MM.1S (cell line): ENCODE measurements around the gene TAF11L14.

Experiments used
- DNase-seq: peaks from one replicate; pipeline ENCODE4 v3.0.0-alpha.2; 2015
- H2AFZ ChIP-seq: fragments of 300-600 bp; sonication (generic); 2 replicates; pipeline ENCODE4 v1.6.0; 2016; ENCODE audit warnings: antibody characterized with exemption, low read length
- H3F3A ChIP-seq: fragments of 300-600 bp; sonication (generic); 2 replicates; pipeline ENCODE4 v1.6.1; 2016; ENCODE audit warnings: mild to moderate bottlenecking, antibody characterized with exemption, low read length, moderate library complexity, mixed read lengths; ENCODE audit not compliant: insufficient read depth
- H3K27ac ChIP-seq: fragments of 300-600 bp; sonication (generic); 2 replicates; pipeline ENCODE4 v1.5.1; 2016; ENCODE audit warnings: mild to moderate bottlenecking, low read length
- H3K27me3 ChIP-seq: fragments of 300-600 bp; sonication (generic); replicated peaks from 2 replicates; pipeline ENCODE4 v1.6.0; 2016; ENCODE audit warnings: low read length; ENCODE audit not compliant: insufficient read depth
- H3K36me3 ChIP-seq: fragments of 300-600 bp; sonication (generic); replicated peaks from 2 replicates; pipeline ENCODE4 v1.6.1; 2016; ENCODE audit warnings: mild to moderate bottlenecking, low read length, mixed read lengths; ENCODE audit not compliant: insufficient read depth
- H3K4me1 ChIP-seq: fragments of 300-600 bp; sonication (generic); 2 replicates; pipeline ENCODE4 v1.6.1; 2016; ENCODE audit warnings: low read length, mixed read lengths
- H3K4me2 ChIP-seq: fragments of 300-600 bp; sonication (generic); 2 replicates; pipeline ENCODE4 v1.6.0; 2016; ENCODE audit warnings: low read depth, low read length
- H3K4me3 ChIP-seq: fragments of 300-600 bp; sonication (generic); 2 replicates; pipeline ENCODE4 v1.5.1; 2016; ENCODE audit warnings: low read length, mixed read lengths
- H3K79me2 ChIP-seq: fragments of 300-600 bp; sonication (generic); 2 replicates; pipeline ENCODE4 v1.6.1; 2016; ENCODE audit warnings: mixed run types, low read length, mixed read lengths
- H3K9ac ChIP-seq: fragments of 300-600 bp; sonication (generic); 2 replicates; pipeline ENCODE4 v1.6.1; 2016; ENCODE audit warnings: low read length, mixed read lengths
- H3K9me2 ChIP-seq: fragments of 300-600 bp; sonication (generic); replicated peaks from 2 replicates; pipeline ENCODE4 v1.6.1; 2016; ENCODE audit warnings: mild to moderate bottlenecking, low read length, mixed read lengths; ENCODE audit not compliant: insufficient read depth
- H3K9me3 ChIP-seq: fragments of 300-600 bp; sonication (generic); replicated peaks from 2 replicates; pipeline ENCODE4 v1.6.1; 2016; ENCODE audit warnings: mild to moderate bottlenecking, low read length, mixed read lengths; ENCODE audit not compliant: insufficient read depth
- H4K20me1 ChIP-seq: fragments of 300-600 bp; sonication (generic); 2 replicates; pipeline ENCODE4 v1.6.1; 2016; ENCODE audit warnings: mild to moderate bottlenecking, low read length, moderate library complexity, mixed read lengths; ENCODE audit not compliant: insufficient read depth
- EZH2 ChIP-seq: fragments of 300-600 bp; sonication (generic); optimal IDR thresholded peaks from 2 replicates; pipeline ENCODE3; 2017; ENCODE audit warnings: low read depth, mild to moderate bottlenecking, antibody characterized with exemption, low read length, mixed read lengths
- EZH2phosphoT487 ChIP-seq: fragments of 300-600 bp; sonication (generic); IDR thresholded peaks from 2 replicates; pipeline ENCODE4 v1.6.1; 2018; ENCODE audit warnings: antibody characterized with exemption, low read length
- TF ChIP-seq, protein P1 (sequence below): fragments of 300-600 bp; sonication (generic); IDR thresholded peaks from 2 replicates; pipeline ENCODE4 v1.5.1; 2016; ENCODE audit warnings: antibody characterized with exemption, low read length, mixed read lengths

Gene TAF11L14

GRCh38 chr5:17666726-17667235 lies 32.5 kb downstream of the TAF11L14 start:
- Histone ChIP-seq H2AFZ (no peak overlapping the region), H3K4me1 (no peaks in the 10 kb centered on the region), H3K9me2 (no peaks in the 10 kb centered on the region), H4K20me1 (no peaks in the 10 kb centered on the region), H3F3A (no peaks in the 10 kb centered on the region), H3K79me2 (no peaks in the 10 kb centered on the region), H3K4me3 (no peak overlapping the region), H3K9ac (no peak overlapping the region), H3K4me2 (no peak overlapping the region), H3K27ac (no peak overlapping the region), H3K27me3 (no peaks in the 10 kb centered on the region), H3K9me3 (no peaks in the 10 kb centered on the region), H3K36me3 (no peaks in the 10 kb centered on the region)
- no peak for DNase-seq
- no peak for TF ChIP-seq EZH2
- no peak for TF ChIP-seq EZH2phosphoT487

- Histone ChIP-seq H3K4me2 (no peak overlapping the region), H3K9me3 (no peaks in the 10 kb centered on the region), H3K27me3 (no peaks in the 10 kb centered on the region), H3F3A (no peaks in the 10 kb centered on the region), H3K27ac (no peak overlapping the region), H3K79me2 (no peaks in the 10 kb centered on the region), H3K9me2 (no peaks in the 10 kb centered on the region), H4K20me1 (no peaks in the 10 kb centered on the region), H3K36me3 (no peaks in the 10 kb centered on the region), H3K4me3 (no peak overlapping the region), H3K9ac (no peak overlapping the region), H3K4me1 (no peaks in the 10 kb centered on the region), H2AFZ (no peak overlapping the region)
- TF ChIP-seq EZH2 (no peak), EZH2phosphoT487 (no peak)
- TF ChIP-seq, protein P1, sequence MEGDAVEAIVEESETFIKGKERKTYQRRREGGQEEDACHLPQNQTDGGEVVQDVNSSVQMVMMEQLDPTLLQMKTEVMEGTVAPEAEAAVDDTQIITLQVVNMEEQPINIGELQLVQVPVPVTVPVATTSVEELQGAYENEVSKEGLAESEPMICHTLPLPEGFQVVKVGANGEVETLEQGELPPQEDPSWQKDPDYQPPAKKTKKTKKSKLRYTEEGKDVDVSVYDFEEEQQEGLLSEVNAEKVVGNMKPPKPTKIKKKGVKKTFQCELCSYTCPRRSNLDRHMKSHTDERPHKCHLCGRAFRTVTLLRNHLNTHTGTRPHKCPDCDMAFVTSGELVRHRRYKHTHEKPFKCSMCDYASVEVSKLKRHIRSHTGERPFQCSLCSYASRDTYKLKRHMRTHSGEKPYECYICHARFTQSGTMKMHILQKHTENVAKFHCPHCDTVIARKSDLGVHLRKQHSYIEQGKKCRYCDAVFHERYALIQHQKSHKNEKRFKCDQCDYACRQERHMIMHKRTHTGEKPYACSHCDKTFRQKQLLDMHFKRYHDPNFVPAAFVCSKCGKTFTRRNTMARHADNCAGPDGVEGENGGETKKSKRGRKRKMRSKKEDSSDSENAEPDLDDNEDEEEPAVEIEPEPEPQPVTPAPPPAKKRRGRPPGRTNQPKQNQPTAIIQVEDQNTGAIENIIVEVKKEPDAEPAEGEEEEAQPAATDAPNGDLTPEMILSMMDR: no peak
- DNase-seq: no peak
These were observed 36.1 kb downstream of the TAF11L14 start for GRCh38 chr5:17670353-17670752.

GRCh38 chr5:17678751-17679324 lies 44.6 kb downstream of the TAF11L14 start:
- Histone ChIP-seq H3K4me1 (no peaks in the 10 kb centered on the region), H3K4me2 (no peak overlapping the region), H3K9me2 (no peaks in the 10 kb centered on the region), H3K27ac (no peak overlapping the region), H3F3A (no peaks in the 10 kb centered on the region), H3K9me3 (no peaks in the 10 kb centered on the region), H2AFZ (no peak overlapping the region), H3K36me3 (no peaks in the 10 kb centered on the region), H4K20me1 (no peaks in the 10 kb centered on the region), H3K4me3 (no peak overlapping the region), H3K9ac (no peak overlapping the region), H3K27me3 (no peaks in the 10 kb centered on the region), H3K79me2 (no peaks in the 10 kb centered on the region)
- no peak for TF ChIP-seq EZH2
- TF ChIP-seq, protein P1: no peak
- TF ChIP-seq EZH2phosphoT487: no peak
- DNase-seq: no peak

DNA sequence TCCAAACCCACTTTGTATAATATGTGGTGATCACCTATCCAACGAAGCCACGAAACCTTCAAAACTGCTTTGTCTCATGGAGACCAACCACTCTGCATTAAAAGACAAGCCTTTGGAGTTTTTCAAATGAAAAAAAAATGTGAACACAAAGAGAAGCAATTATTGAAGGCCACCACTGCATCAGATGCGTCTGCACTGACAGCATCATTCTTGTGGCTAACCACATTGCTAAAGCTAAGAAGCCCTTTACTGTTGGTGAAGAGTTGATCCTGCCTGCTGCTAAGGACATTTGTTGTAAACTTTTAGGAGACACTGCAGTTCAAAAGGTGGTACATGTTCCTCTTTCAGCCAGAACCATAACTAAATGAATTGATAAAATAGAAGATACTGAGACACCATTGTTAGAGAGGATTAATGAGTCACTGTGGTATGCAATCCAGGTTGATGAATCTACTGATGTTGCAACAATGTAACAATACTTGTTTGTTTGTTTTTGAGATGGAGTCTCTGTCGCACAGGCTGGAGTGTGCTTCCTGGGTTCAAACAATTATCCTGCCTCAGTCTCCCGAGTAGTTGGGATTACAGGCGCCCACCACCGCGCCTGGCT lies 45.4 kb downstream of the TAF11L14 start:
- H3K4me3 ChIP-seq: no peak overlapping the region
- no peak overlapping the region for H3K27ac ChIP-seq
- H3K36me3 ChIP-seq: no peaks in the 10 kb centered on the region
- no peaks in the 10 kb centered on the region for H3K27me3 ChIP-seq
- DNase-seq: no peak
- TF ChIP-seq EZH2phosphoT487: no peak
- TF ChIP-seq, protein P1: no peak
- no peak for TF ChIP-seq EZH2
- H3K9me2 ChIP-seq: no peaks in the 10 kb centered on the region
- H3K4me2 ChIP-seq: no peak overlapping the region
- no peaks in the 10 kb centered on the region for H4K20me1 ChIP-seq
- no peaks in the 10 kb centered on the region for H3K4me1 ChIP-seq
- H2AFZ ChIP-seq: no peak overlapping the region
- H3K9me3 ChIP-seq: no peaks in the 10 kb centered on the region
- H3F3A ChIP-seq: no peaks in the 10 kb centered on the region
- no peaks in the 10 kb centered on the region for H3K79me2 ChIP-seq
- no peak overlapping the region for H3K9ac ChIP-seq
